ENCODE data around the gene SSBP3. TPM values are rescaled to one million over a fixed set of nuclear protein-coding genes. Genes with fewer than 3 reads are reported as not detected.

SSBP3 gene
- total RNA-seq, 2 donors from 2014 or later: 7.9 to 23.1 TPM

DNA sequence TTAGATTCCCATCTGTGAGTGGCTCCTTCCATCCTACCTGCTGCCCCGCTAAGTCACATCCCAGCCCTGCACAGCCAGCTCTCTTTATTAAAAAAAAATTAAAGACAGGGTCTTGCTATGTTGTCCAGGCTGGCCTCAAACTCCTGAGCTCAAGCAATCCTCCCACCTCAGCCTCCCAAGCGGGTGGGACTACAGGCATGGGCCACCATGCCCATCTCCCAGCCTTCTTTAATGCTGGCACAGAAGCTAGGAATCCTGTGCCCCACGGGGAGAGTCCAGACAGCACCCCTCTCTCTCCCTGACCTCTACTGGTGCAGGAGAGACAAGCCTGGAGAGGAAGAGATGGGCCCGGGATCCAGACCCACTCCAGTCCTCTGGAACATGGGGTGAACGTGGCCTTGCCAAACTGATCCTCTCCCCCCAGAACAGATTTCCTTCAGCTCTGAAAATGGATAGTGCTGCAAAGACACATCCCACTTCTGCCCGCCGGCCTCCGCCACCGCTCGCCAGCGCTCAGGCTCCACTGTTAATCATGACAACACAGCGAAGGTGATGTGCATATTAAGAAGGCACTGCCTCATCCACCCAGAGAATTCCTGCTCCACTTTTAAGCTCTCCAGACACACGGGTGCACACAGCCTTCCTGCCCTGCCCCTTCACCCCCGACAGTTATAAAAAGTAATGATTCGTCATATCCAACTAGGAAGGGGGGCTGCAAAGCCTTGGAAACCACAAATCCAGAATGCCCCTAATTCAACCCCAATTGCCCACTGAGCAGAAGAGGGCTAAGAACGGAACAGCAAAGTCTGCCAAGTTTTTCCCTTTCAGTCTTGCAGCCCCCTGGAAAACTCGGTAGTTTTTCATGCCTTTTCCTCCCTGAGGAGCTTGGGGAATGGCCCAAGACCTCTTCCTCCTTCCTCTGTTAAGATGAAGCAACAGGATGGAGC lies 138.1 kb downstream of the SSBP3 start:
- no peaks in the 10 kb centered on the region for H3K9me3 ChIP-seq
- H3K27ac ChIP-seq: no peak overlapping the region
- TF ChIP-seq, protein P1, sequence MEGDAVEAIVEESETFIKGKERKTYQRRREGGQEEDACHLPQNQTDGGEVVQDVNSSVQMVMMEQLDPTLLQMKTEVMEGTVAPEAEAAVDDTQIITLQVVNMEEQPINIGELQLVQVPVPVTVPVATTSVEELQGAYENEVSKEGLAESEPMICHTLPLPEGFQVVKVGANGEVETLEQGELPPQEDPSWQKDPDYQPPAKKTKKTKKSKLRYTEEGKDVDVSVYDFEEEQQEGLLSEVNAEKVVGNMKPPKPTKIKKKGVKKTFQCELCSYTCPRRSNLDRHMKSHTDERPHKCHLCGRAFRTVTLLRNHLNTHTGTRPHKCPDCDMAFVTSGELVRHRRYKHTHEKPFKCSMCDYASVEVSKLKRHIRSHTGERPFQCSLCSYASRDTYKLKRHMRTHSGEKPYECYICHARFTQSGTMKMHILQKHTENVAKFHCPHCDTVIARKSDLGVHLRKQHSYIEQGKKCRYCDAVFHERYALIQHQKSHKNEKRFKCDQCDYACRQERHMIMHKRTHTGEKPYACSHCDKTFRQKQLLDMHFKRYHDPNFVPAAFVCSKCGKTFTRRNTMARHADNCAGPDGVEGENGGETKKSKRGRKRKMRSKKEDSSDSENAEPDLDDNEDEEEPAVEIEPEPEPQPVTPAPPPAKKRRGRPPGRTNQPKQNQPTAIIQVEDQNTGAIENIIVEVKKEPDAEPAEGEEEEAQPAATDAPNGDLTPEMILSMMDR (IDR thresholded peaks at IDR 0.05): no peak
- no peak for TF ChIP-seq POLR2A (IDR thresholded peaks at IDR 0.05)

DNA sequence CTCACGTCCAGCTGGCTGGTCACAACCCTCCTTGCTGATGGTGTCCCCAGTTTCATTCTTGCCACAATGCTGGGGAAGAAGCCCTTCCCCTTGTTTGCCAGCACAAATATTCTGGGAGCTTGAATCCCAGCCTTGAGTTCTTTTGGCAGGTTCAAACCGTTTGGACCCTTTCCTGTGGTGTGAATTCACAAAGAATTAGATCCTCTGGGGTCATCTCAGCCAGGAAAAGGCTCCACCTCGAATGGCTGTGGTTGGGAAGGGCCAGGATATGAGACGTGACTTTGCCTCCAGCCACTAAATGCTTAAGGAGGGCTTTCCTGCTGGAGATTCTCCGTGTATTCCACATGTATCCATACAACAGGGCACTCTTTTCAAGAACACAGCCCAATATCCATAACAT lies 139.3 kb downstream of the SSBP3 start:
- no peak for ATAC-seq
- Histone ChIP-seq H3K9me3 (no peaks in the 10 kb centered on the region), H3K27me3 (no peaks in the 10 kb centered on the region), H3K27ac (no peak overlapping the region), H3K36me3 (replicated peaks in 1 of 2; ENCODE audit: insufficient read depth in 1 of 2, low read depth in 2 of 2) (no peaks in the 10 kb centered on the region), H3K4me3 (no peak overlapping the region), H3K4me1 (no peaks in the 10 kb centered on the region)
- TF ChIP-seq POLR2A (IDR thresholded peaks at IDR 0.05): no peak
- TF ChIP-seq, protein P1 (IDR thresholded peaks at IDR 0.05): no peak
- DNase-seq: no peak
- intact Hi-C loops (cut with DNase I): no loop called here
- 75 to 86% methylated on average over 3 to 5 of the region's 5 CpGs for WGBS, 2 donors

More for the DNA sequence above, 138.1 kb downstream of the SSBP3 start:
- Histone ChIP-seq H3K4me3 (no peak overlapping the region), H3K27me3 (no peaks in the 10 kb centered on the region), H3K4me1 (peaks cover 11% of the 10 kb centered on the region), H3K36me3 (replicated peaks in 1 of 2; ENCODE audit: insufficient read depth in 1 of 2, low read depth in 2 of 2) (no peaks in the 10 kb centered on the region)
- 91 to 92% methylated on average over 14 to 17 of the region's 17 CpGs for WGBS, 2 donors
- DNase-seq (no peak), ATAC-seq (no peak)
- intact Hi-C loops (cut with DNase I): no loop called here

DNA sequence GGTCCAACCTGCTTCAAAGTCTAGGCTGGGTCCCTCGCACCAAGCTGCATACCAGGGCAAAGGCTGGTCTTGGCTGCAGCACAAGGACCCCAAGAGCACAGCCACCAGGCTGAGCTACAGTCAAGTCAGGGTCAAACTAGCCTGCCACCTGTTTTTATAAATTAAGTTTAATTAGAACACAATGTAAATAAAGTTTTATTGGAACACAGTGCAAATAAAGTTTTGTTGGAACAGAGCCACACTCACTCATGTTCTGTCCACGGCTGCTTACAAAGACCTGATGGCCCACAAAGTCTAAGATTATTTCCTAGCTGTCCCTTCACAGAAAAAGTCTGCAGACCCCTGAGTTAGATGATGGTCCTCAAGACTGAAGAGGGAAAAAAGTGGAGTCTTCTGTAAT lies 140.0 kb downstream of the SSBP3 start:
- no peak overlapping the region for H3K27ac ChIP-seq
- 97 to 98% methylated on average over 2 of the region's 2 CpGs for WGBS, 2 donors
- no peaks in the 10 kb centered on the region for H3K9me3 ChIP-seq
- TF ChIP-seq, protein P1 (IDR thresholded peaks at IDR 0.05): no peak
- no peak for TF ChIP-seq POLR2A (IDR thresholded peaks at IDR 0.05)
- no peaks in the 10 kb centered on the region for H3K27me3 ChIP-seq
- intact Hi-C loops (cut with DNase I): no loop called here
- no peaks in the 10 kb centered on the region for H3K36me3 ChIP-seq (replicated peaks in 1 of 2; ENCODE audit: insufficient read depth in 1 of 2, low read depth in 2 of 2)
- H3K4me3 ChIP-seq: no peak overlapping the region
- no peak for DNase-seq
- ATAC-seq: no peak
- no peaks in the 10 kb centered on the region for H3K4me1 ChIP-seq

DNA sequence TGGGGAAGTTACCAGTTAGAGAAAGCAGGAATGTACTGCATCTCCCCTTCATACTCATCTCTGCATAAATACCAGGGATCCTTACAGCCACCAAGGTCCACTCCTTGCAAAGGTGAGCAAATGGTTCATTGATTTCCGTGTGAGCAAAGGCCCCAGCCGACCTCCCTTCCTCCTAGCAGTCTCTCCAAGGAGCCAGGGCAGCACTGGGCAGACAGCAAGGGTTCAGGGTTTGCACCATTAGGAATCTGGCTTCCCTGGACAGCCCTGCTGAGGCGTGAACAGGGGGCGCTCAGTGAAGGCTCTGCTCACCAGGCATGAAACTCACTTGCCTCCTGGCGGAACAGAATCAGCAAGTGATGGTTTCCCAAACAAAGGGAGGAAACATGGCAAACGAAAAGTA lies 140.5 kb downstream of the SSBP3 start:
- no peak overlapping the region for H3K4me3 ChIP-seq
- 86 to 90% methylated on average over 6 of the region's 6 CpGs for WGBS, 2 donors
- DNase-seq: no peak
- TF ChIP-seq, protein P1 (IDR thresholded peaks at IDR 0.05): no peak
- TF ChIP-seq POLR2A (IDR thresholded peaks at IDR 0.05): no peak
- H3K27me3 ChIP-seq: no peaks in the 10 kb centered on the region
- H3K27ac ChIP-seq: no peak overlapping the region
- no peaks in the 10 kb centered on the region for H3K4me1 ChIP-seq
- ATAC-seq: no peak
- H3K36me3 ChIP-seq (replicated peaks in 1 of 2; ENCODE audit: insufficient read depth in 1 of 2, low read depth in 2 of 2): no peaks in the 10 kb centered on the region
- H3K9me3 ChIP-seq: no peaks in the 10 kb centered on the region
- intact Hi-C loops (cut with DNase I): no loop called here

Measured in body of pancreas (tissue), 4 donors.